Measurements from ENCODE around the gene ART1.

The ART1 gene

DNA sequence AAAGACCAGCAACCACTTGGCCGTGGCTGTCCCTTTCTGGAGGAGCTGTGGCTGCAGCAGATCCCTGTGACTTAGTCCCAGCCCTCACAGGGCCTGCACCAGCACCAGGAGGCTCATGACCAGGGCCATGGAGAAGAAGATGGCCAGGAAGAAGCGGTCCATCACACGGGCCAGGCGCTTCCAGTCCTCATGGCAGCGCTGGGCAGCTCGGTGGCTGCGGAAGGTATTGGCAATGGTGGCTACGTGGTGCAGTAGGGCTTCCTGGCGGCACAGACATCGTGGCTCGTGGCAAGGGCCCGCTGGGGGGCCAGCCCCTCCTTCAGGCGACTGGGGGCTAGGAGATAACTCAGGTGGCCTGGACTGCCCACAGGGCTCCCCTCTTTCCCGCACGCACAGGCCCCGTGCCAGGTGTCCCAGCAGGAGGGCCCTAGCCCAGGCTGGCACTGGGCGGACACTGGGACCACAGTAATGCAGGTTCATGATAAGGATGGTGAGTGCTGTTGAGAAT is 21.1 kb downstream of the ART1 start:
- Histone ChIP-seq H3K9ac (ENCODE audit: low read depth, low read length) (no peak overlapping the region), H3K9me3 (ENCODE audit: control insufficient read depth, insufficient read depth, low read length) (no peaks in the 10 kb centered on the region; the same call in 1 of the 2 replicates), H3K4me1 (ENCODE audit: insufficient read depth, low read length) (no peaks in the 10 kb centered on the region), H3K36me3 (ENCODE audit: insufficient read depth, low read length) (peaks cover 2% of the 10 kb centered on the region; the same call in 1 of the 2 replicates)

DNA sequence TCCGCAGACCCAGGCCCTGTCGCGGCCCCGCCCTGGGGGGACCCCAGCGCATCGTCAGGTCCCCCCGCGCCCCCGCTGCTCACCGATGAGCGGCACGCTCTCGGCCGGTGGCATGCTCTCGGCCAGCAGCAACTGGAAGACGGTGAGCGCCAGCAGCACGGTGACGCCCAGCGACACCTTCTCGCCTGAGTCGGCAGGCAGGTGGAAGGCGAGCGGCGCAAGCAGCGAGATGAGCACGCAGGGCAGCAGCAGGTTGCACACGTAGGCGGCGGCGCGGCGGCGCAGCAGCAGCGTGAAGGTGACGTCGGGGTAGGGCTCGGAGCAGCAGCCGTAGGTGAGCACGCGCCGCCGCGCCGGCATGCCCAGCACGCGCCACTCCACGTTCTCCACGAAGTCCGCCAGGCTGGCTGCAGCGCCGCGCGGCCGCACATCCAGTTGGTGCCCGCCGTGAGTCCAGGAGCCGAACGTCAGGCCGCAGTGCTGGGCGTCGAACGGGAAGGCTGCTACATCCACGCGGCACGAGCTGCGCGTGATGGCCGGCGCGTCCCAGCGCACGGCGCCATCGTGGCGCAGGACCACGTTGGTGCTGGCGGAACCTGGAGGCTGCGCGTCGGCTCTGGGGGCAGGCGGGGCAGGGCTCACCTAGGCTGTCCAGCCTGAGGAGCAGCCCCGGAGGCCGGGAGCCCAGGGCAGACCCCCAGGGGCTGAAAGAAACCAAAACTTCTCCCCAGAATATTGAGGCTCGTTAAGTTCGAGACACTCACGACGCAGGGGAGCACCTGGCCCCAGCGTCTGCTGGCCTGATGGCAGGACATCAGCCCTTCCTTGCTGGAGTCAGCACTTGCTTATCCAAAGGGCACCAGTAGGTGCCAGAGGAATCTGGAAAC is 22.5 kb downstream of the ART1 start:
- Histone ChIP-seq H3K9ac (ENCODE audit: low read depth, low read length) (no peak overlapping the region), H3K9me3 (ENCODE audit: control insufficient read depth, insufficient read depth, low read length) (no peaks in the 10 kb centered on the region; the same call in 1 of the 2 replicates), H3K36me3 (ENCODE audit: insufficient read depth, low read length) (peaks cover 2% of the 10 kb centered on the region; the same call in 1 of the 2 replicates), H3K4me1 (ENCODE audit: insufficient read depth, low read length) (no peaks in the 10 kb centered on the region)

DNA sequence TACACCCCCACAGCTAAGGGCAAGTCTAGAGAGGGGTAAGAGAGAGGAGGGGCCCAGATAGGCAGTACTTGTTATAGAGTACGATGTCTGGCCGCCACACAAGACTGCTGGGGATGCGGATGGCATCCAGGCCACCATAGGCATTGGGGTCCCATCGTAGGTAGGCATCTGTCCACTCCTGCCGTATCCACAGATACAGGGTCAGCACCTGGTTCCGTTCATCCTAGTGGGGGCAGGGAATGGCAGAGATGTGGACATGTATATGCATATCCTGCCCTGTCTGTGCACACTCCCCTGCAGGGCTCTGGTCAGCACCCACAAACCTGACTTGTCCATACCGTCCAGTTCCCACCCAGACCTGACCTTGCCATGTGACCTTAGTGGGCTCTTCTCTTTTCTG is 24.2 kb downstream of the ART1 start:
- no peaks in the 10 kb centered on the region; the same call in 1 of the 2 replicates for H3K9me3 ChIP-seq (ENCODE audit: control insufficient read depth, insufficient read depth, low read length)
- no peak overlapping the region for H3K9ac ChIP-seq (ENCODE audit: low read depth, low read length)
- H3K4me1 ChIP-seq (ENCODE audit: insufficient read depth, low read length) = no peaks in the 10 kb centered on the region
- H3K36me3 ChIP-seq (ENCODE audit: insufficient read depth, low read length) = peaks cover 2% of the 10 kb centered on the region; the same call in 1 of the 2 replicates

DNA sequence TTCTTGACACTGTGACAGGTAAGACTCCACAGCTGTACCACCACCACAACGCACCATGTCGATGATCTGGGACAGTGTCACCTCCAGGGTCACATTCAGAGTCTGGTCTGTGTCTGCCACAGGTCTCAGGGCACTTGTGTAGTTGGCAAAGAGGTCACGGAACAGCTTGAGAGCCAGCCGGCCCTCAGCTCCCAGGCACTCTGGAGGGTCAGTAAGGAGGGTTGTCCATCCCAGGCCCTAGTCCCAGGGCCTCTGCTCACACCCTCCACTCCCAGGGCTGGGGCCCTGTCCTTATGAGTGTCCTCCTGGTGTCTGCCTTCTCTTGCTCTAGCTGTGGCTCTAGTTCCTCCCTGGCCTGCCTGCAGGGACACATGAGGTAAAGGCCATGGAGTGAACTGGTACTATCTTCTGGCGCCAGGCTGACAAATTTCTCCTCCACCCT is 24.8 kb downstream of the ART1 start:
- H3K4me1 ChIP-seq (ENCODE audit: insufficient read depth, low read length) = no peaks in the 10 kb centered on the region
- H3K9me3 ChIP-seq (ENCODE audit: control insufficient read depth, insufficient read depth, low read length) = no peaks in the 10 kb centered on the region; the same call in 1 of the 2 replicates
- H3K9ac ChIP-seq (ENCODE audit: low read depth, low read length) = no peak overlapping the region
- H3K36me3 ChIP-seq (ENCODE audit: insufficient read depth, low read length) = peaks cover 5% of the 10 kb centered on the region; the same call in 1 of the 2 replicates

DNA sequence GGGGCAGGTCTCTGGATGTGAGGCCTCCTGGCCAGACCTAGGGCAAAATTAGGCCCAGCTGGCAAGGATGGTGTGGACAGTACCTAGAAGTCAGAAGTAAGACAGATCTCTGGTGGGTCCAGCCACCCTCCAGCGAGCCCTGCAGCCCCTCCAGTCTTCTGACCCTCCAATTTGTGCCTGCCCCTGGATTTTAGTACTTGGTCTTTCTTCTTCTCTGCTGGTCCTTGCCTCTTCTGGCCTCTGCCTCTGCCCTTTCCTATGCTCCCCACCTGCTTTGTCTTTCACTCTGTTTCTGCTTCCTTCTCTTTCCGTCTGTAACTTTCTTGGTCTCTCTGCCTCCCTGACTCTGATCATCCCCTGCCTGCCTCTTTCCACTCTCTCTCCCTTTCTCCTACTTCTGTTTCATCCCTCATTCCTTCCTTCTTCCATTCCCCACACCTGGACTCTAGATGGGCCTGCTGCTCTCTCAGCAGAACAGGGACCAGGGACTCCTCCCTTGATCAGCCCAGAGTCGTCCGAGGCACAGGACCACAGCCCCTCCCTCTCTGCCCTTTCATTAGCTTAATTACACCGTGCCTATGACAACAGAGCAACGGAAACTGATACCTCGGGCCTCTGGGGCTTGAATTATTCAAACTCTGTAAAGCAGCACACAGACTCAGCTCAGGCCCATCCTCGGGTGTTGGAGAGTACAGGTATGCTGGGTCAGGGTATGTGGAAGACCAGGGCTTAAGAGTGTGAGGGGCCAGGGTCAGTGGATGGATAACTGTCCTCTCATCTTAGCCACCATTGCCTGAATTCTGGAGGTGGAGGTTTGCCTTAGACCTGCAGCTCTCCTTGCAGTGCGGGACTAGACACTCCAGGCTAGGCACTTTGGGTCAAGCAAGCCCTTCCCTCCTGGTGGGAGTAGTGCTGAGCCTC is 26.7 kb downstream of the ART1 start, which contains the start of gene CHRNA10:
TSS of gene CHRNA10 (minus strand) at position 51 of the 921 bp plus-strand sequence. CDS start 72 bp downstream, outside the sequence.
- Histone ChIP-seq H3K9ac (ENCODE audit: low read depth, low read length) (no peak within 1 kb of the TSS), H3K4me1 (ENCODE audit: insufficient read depth, low read length) (no peaks in the 10 kb centered on the region), H3K36me3 (ENCODE audit: insufficient read depth, low read length) (peaks cover 21% of the 10 kb centered on the region), H3K9me3 (ENCODE audit: control insufficient read depth, insufficient read depth, low read length) (no peaks in the 10 kb centered on the region; the same call in 1 of the 2 replicates)

DNA sequence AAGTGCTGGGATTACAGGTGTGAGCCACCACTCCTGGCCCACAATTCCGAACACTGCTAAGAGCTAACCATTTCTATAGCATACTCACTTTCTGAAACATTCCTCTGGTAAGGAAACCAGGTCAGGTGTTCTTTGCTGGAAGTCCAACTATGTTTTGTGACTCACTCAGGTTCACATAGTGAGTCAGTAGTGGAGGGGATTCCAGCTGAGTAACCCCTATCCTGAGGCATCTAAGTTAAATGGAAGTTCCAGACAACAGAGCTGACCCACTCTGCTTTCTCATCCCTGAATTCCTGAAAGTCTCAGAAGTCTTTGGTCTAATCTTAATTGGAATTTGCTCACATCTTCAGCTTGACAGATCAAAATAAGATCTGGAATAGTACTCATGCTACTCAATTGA is 29.3 kb downstream of the ART1 start:
- Histone ChIP-seq H3K9me3 (ENCODE audit: control insufficient read depth, insufficient read depth, low read length) (no peaks in the 10 kb centered on the region), H3K4me1 (ENCODE audit: insufficient read depth, low read length) (no peaks in the 10 kb centered on the region), H3K36me3 (ENCODE audit: insufficient read depth, low read length) (peaks cover 27% of the 10 kb centered on the region), H3K9ac (ENCODE audit: low read depth, low read length) (no peak overlapping the region)

DNA sequence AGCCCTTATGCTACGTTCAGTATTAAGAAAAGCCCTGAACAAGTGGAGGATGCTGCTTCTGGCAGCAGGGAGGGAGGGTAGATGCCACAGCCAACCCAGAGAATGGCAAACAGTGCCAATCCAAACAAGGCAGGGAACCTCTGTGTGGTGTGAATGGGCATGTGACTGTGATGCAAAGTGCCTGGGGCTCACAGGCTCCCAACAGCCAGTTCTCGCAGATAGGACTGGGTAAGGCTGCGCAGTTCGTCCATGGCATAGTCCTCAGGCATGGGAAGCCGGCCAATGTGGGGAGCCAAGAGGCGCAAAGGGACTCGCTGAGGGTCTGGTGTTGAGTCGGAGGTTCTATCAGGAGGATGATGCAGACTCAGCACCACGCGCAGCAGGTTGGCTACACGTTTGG is 31.0 kb downstream of the ART1 start:
- H3K36me3 ChIP-seq (ENCODE audit: insufficient read depth, low read length) = peaks cover 45% of the 10 kb centered on the region
- no peak overlapping the region for H3K9ac ChIP-seq (ENCODE audit: low read depth, low read length)
- no peaks in the 10 kb centered on the region for H3K9me3 ChIP-seq (ENCODE audit: control insufficient read depth, insufficient read depth, low read length)
- H3K4me1 ChIP-seq (ENCODE audit: insufficient read depth, low read length) = no peaks in the 10 kb centered on the region

DNA sequence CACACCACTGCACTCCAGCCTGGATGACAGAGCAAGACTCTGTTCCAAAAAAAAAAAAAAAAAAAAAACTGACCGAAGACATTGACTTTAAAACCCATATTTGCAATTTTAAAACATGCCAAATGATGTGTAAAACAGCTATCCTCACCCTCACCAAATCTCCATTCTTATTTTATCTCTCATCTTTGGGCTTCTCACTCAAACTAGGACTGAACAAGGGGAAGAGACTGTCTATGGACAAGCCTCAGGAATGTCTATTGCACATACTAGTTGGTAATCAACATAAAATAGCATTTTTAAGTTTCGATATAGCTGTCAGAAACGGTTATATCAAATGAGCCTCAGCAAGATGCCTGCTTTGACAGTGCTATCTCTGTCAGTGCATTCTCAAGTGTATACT is 34.1 kb downstream of the ART1 start:
- Histone ChIP-seq H3K9me3 (ENCODE audit: control insufficient read depth, insufficient read depth, low read length) (no peaks in the 10 kb centered on the region), H3K9ac (ENCODE audit: low read depth, low read length) (no peak overlapping the region), H3K36me3 (ENCODE audit: insufficient read depth, low read length) (peaks cover 68% of the 10 kb centered on the region), H3K4me1 (ENCODE audit: insufficient read depth, low read length) (no peaks in the 10 kb centered on the region)

DNA sequence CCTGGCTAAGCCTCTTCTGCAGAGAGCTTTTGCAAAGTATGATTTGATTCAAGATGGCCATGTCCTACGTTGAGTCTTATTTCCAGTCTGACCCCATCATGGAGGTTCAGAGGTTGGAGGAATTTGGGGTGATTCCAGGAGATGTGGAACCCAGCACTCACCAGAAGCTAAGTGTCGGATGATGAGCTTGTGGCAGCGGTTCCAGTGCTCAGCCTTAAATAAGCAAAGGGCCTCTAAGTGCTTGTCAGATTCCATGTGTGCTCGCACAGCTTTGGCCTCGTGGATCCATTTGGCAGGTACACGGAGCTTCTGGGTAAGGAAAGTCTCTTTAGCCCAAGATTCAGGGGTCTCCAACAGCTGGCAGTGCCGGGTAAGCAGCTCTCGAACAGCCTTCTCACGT is 38.1 kb downstream of the ART1 start:
- Histone ChIP-seq H3K36me3 (ENCODE audit: insufficient read depth, low read length) (peaks cover 60% of the 10 kb centered on the region), H3K9me3 (ENCODE audit: control insufficient read depth, insufficient read depth, low read length) (no peaks in the 10 kb centered on the region), H3K9ac (ENCODE audit: low read depth, low read length) (no peak overlapping the region), H3K4me1 (ENCODE audit: insufficient read depth, low read length) (no peaks in the 10 kb centered on the region)

DNA sequence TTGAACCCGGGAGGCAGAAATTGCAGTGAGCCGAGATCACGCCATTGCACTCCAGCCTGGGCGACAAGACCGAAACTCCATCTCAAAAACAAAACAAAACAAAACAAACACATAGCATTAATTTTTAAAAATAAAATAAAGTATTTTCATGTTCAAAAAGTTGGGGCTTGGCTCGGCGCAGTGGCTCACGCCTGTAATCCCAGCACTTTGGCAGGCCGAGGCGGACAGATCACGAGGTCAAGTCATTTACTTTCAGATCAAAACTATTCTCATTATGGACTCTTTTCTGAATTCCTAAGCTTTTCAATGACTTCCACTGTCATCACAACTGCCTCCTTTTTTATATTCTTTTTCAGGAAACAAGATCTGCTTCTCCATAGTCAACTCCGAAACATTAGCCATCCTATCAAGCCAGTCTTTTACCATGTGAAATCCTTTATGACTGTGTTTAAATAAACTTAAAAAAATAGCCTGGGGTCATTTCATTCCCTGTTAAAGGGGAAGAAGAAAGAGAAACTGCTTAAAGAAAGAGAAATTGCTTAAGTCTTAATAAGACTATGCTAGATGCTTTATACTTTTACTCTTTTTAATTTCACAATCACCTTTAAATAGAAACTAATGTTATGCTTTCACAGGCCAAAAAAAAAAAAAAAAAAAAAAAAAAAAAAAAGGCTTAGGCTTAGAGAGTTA is 39.3 kb downstream of the ART1 start:
- no peaks in the 10 kb centered on the region for H3K4me1 ChIP-seq (ENCODE audit: insufficient read depth, low read length)
- H3K9ac ChIP-seq (ENCODE audit: low read depth, low read length) = no peak overlapping the region
- no peaks in the 10 kb centered on the region for H3K9me3 ChIP-seq (ENCODE audit: control insufficient read depth, insufficient read depth, low read length)
- H3K36me3 ChIP-seq (ENCODE audit: insufficient read depth, low read length) = peaks cover 55% of the 10 kb centered on the region

DNA sequence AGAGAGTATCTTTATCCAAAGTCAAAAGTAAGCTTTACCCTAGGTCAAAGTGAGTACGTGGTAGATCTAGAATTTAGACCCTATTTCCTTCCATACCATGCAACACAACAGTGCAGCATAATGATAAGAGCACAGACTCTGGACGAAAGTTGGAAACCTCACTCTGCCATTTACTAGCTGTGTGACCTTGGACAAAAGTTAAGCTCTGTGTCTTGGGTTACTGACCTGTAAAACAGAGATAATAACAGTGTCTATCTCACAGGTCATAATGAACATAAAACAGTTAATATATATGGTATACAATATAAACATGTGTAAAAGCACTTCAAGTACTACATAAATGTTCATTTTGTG is 39.9 kb downstream of the ART1 start:
- no peaks in the 10 kb centered on the region for H3K4me1 ChIP-seq (ENCODE audit: insufficient read depth, low read length)
- no peak overlapping the region for H3K9ac ChIP-seq (ENCODE audit: low read depth, low read length)
- peaks cover 50% of the 10 kb centered on the region for H3K36me3 ChIP-seq (ENCODE audit: insufficient read depth, low read length)
- H3K9me3 ChIP-seq (ENCODE audit: control insufficient read depth, insufficient read depth, low read length) = no peaks in the 10 kb centered on the region

DNA sequence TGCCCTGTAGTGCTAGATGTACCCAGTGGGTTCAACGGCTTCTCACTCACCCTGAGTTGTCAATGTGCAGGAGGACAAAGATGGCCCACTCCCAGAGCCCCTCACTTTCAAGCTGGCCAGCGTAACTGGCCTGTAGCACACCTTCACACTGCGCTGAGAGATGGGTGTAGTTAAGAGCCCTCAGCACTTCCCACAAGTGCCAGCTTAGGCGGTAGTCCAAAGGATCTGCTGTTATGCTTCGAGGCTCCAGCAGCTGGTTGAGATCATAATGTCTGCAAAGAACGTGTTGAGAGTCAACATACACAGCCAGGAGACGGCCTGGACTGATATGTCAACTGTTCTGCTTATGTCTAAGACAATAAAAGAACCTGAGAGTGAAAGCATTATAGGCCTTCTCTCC is 41.0 kb downstream of the ART1 start:
- H3K4me1 ChIP-seq (ENCODE audit: insufficient read depth, low read length) = no peaks in the 10 kb centered on the region
- H3K9me3 ChIP-seq (ENCODE audit: control insufficient read depth, insufficient read depth, low read length) = no peaks in the 10 kb centered on the region
- no peak overlapping the region for H3K9ac ChIP-seq (ENCODE audit: low read depth, low read length)
- H3K36me3 ChIP-seq (ENCODE audit: insufficient read depth, low read length) = peaks cover 39% of the 10 kb centered on the region

DNA sequence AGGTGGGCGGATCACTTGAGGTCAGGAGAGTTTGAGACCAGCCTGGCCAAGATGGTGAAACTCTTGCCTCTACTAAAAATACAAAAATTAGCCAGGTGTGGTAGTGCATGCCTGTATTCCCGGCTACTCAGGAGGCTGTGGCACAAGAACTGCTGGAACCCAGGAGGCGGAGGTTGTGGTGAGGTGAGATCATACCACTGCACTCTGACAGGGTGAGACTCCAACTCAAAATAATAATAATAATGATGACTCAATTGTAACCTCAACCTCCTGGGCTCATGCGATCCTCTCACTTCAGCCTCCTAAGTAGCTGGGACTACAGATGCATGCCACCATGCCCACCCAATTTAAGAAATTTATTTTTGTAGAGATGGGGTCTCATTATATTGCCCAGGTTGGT is 41.8 kb downstream of the ART1 start:
- no peak overlapping the region for H3K9ac ChIP-seq (ENCODE audit: low read depth, low read length)
- peaks cover 34% of the 10 kb centered on the region for H3K36me3 ChIP-seq (ENCODE audit: insufficient read depth, low read length)
- H3K4me1 ChIP-seq (ENCODE audit: insufficient read depth, low read length) = no peaks in the 10 kb centered on the region
- no peaks in the 10 kb centered on the region for H3K9me3 ChIP-seq (ENCODE audit: control insufficient read depth, insufficient read depth, low read length)

DNA sequence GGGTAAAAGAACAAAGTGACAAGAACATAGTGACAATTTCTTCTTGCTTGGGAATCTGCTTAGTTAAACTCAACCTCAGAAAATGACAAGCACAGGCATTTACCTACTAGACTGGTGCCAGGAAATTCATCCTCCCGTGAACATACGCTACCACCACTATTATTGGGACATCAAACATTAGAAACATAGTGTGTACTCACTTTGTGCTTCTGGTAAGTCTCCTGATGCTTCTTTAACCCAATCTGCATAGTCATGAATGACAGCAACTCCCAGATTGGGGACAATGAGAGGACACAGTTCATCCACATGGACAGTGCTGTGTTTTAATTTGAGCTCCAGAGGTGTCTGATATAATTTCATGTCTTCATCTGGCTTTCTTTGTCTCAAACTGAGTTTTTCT is 55.5 kb downstream of the ART1 start:
- Histone ChIP-seq H3K4me1 (ENCODE audit: insufficient read depth, low read length) (no peaks in the 10 kb centered on the region), H3K9me3 (ENCODE audit: control insufficient read depth, insufficient read depth, low read length) (no peaks in the 10 kb centered on the region), H3K36me3 (ENCODE audit: insufficient read depth, low read length) (peaks cover 26% of the 10 kb centered on the region), H3K9ac (ENCODE audit: low read depth, low read length) (no peak overlapping the region)
